ENCODE results near the gene PAPSS2. TPM values are rescaled to one million over a fixed set of nuclear protein-coding genes. Genes with fewer than 3 reads are reported as not detected.

The PAPSS2 gene
- total RNA-seq, 1 experiment from 2014 or later: 76.3 TPM

DNA sequence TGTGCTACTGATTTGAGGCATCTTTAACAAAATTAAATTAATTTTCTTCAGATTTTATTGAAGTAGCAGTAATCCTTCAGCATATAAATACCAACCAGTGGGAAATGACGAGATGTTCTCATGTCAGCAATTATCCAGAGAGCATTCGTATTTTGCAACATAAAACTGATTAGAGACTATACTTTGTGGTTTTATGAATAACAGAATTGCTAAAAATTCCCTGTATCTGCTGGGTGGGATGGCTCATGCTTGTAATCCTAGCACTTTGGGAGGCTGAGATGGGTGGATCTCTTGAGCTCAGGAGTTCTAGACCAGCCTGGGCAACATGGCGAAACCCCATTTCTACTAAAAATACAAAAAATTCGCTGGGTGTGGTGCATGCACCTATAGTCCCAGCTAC lies 101.5 kb downstream of the PAPSS2 start:
- DNase-seq (ENCODE audit: low read depth in 1 of 2, low spot score in 2 of 2): no peak

GRCh38 chr10:87761892-87762291 lies 102.2 kb downstream of the PAPSS2 start:
- H3K9me3 ChIP-seq (replicated peaks): no peaks in the 10 kb centered on the region
- H3K27me3 ChIP-seq (replicated peaks): no peaks in the 10 kb centered on the region
- DNase-seq (ENCODE audit: low read depth in 1 of 2, low spot score in 2 of 2): peak in 1 of 2 experiments; percentile 22
- H3K4me3 ChIP-seq: no peak overlapping the region
- H3K27ac ChIP-seq: no peak overlapping the region
- H3K4me1 ChIP-seq (replicated peaks): no peaks in the 10 kb centered on the region
- H3K36me3 ChIP-seq: peaks cover 31% of the 10 kb centered on the region

More for the DNA sequence above, 101.5 kb downstream of the PAPSS2 start:
- no peak overlapping the region for H3K4me3 ChIP-seq
- H3K27me3 ChIP-seq (replicated peaks): no peaks in the 10 kb centered on the region
- H3K9me3 ChIP-seq (replicated peaks): no peaks in the 10 kb centered on the region
- no peak overlapping the region for H3K27ac ChIP-seq
- no peaks in the 10 kb centered on the region for H3K4me1 ChIP-seq (replicated peaks)
- peaks cover 34% of the 10 kb centered on the region for H3K36me3 ChIP-seq

DNA sequence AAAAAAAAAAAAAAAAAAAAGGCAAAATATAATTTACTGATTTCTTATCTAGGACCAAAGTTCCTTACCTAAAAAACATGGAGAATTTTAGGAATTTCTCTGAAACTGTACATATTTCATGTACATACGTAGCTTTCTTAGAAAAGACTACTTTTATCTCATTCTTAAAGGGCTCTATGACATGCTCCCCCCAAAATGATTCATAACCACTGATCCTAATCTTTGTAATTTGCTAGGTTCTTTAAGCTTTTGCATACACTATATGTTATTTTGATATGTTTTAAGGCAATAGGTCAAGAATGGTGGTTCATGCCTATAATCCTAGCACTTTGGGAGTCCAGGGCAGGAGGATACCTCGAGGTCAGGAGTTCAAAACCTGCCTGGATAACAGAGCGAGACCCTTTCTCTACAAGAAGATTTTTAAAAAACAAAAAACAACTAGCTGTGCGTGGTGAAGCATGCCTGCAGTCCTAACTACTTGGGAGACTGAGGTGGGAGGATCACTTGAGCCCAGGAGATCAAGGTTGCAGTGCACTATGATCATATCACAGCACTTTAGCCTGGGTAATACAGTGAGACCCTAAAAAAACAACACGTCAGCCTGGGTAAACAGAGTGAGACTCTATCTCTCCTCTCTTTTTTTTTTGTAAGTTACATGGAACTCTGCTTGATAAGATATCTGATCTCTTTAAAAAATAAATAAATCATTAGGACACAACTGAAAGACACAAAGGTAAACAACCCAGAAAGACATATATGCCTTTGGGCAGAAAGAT lies 103.6 kb downstream of the PAPSS2 start:
- no peak for DNase-seq (ENCODE audit: low read depth in 1 of 2, low spot score in 2 of 2)
- H3K27ac ChIP-seq: no peak overlapping the region

GRCh38 chr10:87764072-87764934 lies 104.6 kb downstream of the PAPSS2 start:
- no peak for DNase-seq (ENCODE audit: low read depth in 1 of 2, low spot score in 2 of 2)
- no peaks in the 10 kb centered on the region for H3K9me3 ChIP-seq (replicated peaks)
- peaks cover 37% of the 10 kb centered on the region for H3K36me3 ChIP-seq
- no peak overlapping the region for H3K4me3 ChIP-seq
- H3K4me1 ChIP-seq (replicated peaks): peaks cover 8% of the 10 kb centered on the region; the same call in 1 of the 2 replicates
- H3K27me3 ChIP-seq (replicated peaks): no peaks in the 10 kb centered on the region
- H3K27ac ChIP-seq: no peak overlapping the region

More for the DNA sequence above, 103.6 kb downstream of the PAPSS2 start:
- Histone ChIP-seq H3K27me3 (replicated peaks) (no peaks in the 10 kb centered on the region), H3K4me1 (replicated peaks) (peaks cover 8% of the 10 kb centered on the region; the same call in 1 of the 2 replicates), H3K9me3 (replicated peaks) (no peaks in the 10 kb centered on the region), H3K4me3 (no peak overlapping the region), H3K36me3 (peaks cover 31% of the 10 kb centered on the region)

DNA sequence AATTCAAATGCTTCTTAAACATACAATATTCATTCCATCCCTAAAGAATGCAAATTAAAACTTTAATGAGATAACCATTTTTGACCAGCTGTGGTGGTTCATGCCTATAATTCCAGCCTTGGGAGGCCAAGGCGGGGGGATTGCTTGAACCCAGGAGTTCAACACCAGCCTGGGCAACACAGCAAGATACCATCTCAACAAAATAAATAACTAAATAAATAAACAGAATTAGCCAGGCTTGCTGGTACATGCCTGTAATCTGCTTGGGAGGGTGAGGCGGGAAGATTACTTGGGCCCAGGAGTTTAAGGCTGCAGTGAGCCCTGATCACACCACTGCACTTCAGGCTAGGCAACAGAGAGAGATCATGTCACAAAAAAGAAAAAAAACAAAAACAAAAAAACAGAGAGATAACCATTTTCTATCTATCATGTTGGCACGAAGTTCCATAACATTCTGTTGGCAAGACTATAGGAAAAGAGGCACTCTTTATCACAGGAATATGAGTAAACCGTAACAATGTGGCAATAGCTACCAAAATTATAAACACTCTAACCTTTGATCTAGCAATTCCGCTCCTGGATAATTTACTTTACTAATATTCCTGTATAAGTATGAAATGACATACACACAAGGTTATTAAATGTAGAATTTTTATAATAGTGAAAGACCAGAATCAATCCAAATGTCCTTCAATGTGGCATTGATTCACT lies 106.1 kb downstream of the PAPSS2 start:
- H3K27ac ChIP-seq: no peak overlapping the region
- H3K27me3 ChIP-seq (replicated peaks): no peaks in the 10 kb centered on the region
- H3K9me3 ChIP-seq (replicated peaks): no peaks in the 10 kb centered on the region
- H3K4me1 ChIP-seq (replicated peaks): peaks cover 8% of the 10 kb centered on the region; the same call in 1 of the 2 replicates
- peaks cover 36% of the 10 kb centered on the region for H3K36me3 ChIP-seq
- DNase-seq (ENCODE audit: low read depth in 1 of 2, low spot score in 2 of 2): no peak
- H3K4me3 ChIP-seq: no peak overlapping the region

GRCh38 chr10:87767253-87767652 lies 107.6 kb downstream of the PAPSS2 start:
- H3K4me1 ChIP-seq (replicated peaks): peaks cover 8% of the 10 kb centered on the region; the same call in 1 of the 2 replicates
- no peaks in the 10 kb centered on the region for H3K9me3 ChIP-seq (replicated peaks)
- H3K27ac ChIP-seq: no peak overlapping the region; the same call in none of the 2 replicates
- no peak overlapping the region for H3K4me3 ChIP-seq
- peak; percentile 43 to 74 for DNase-seq (ENCODE audit: low read depth in 1 of 2, low spot score in 2 of 2)
- H3K36me3 ChIP-seq: peaks cover 36% of the 10 kb centered on the region
- no peaks in the 10 kb centered on the region for H3K27me3 ChIP-seq (replicated peaks)

- H3K4me3 ChIP-seq: no peak overlapping the region
- no peak overlapping the region for H3K27ac ChIP-seq
- DNase-seq (ENCODE audit: low read depth in 1 of 2, low spot score in 2 of 2): peak in 1 of 2 experiments; percentile 20
- no peaks in the 10 kb centered on the region for H3K27me3 ChIP-seq (replicated peaks)
- H3K36me3 ChIP-seq: peaks cover 33% of the 10 kb centered on the region
- H3K4me1 ChIP-seq (replicated peaks): peaks cover 19% of the 10 kb centered on the region
- H3K9me3 ChIP-seq (replicated peaks): 0 out of 2 replicates have a peak, but pooled peaks cover 3% of the 10 kb centered on the region
These were observed 112.3 kb downstream of the PAPSS2 start for GRCh38 chr10:87771871-87772500.

GRCh38 chr10:87775766-87776165 lies 116.1 kb downstream of the PAPSS2 start:
- H3K4me1 ChIP-seq (replicated peaks): peaks cover 12% of the 10 kb centered on the region
- H3K27me3 ChIP-seq (replicated peaks): no peaks in the 10 kb centered on the region
- H3K4me3 ChIP-seq: peak overlapping the region; percentile 4; the same call in 1 of the 2 replicates
- DNase-seq (ENCODE audit: low read depth in 1 of 2, low spot score in 2 of 2): peak in 1 of 2 experiments; percentile 38
- 0 out of 2 replicates have a peak, but pooled peaks cover 3% of the 10 kb centered on the region for H3K9me3 ChIP-seq (replicated peaks)
- H3K36me3 ChIP-seq: peaks cover 16% of the 10 kb centered on the region
- H3K27ac ChIP-seq: peak overlapping the region; percentile 69

DNA sequence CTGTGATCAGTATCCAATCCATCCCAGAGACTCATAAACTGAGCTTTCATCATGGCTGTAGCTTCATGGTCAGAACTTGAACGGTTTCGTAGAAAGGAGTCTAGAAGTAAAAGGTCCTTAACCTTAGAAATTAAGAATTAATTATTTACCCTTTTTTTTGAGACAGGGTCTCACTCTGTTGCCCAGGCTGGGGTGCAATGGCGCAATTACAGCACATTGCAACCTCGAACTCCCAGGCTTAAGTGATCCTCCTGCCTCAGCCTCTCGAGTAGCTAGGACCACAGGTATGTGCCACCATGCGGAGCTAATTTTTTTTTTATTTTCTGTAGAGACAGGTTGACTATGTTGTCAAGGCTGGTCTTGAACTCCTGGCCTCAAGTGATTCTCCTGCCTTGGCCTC lies 116.7 kb downstream of the PAPSS2 start:
- Histone ChIP-seq H3K27ac (peak overlapping the region; percentile 69; the same call in 1 of the 2 replicates), H3K36me3 (peaks cover 17% of the 10 kb centered on the region)

DNA sequence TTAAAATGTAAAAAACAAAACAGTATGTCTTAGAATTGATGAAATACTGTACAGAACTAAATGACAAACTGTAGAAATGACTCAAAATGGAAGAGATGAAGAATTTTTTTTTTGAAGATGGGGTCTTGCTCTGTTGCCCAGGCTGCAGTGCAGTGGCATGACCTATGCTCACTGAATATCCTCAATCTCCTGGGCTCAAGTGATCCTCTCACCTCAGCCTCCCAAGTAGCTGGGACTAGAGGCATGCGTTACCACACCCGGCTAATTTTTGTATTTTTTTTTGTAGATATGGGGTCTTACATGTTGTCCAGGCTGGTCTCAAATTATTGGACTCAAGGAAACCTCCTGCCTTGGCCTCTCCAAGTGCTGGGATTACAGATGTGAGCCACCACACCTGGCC lies 121.9 kb downstream of the PAPSS2 start:
- no peak overlapping the region for H3K4me3 ChIP-seq
- no peak for DNase-seq (ENCODE audit: low read depth in 1 of 2, low spot score in 2 of 2)
- peaks cover 19% of the 10 kb centered on the region for H3K36me3 ChIP-seq
- H3K4me1 ChIP-seq (replicated peaks): peaks cover under 1% of the 10 kb centered on the region
- H3K27me3 ChIP-seq (replicated peaks): no peaks in the 10 kb centered on the region
- H3K9me3 ChIP-seq (replicated peaks): no peaks in the 10 kb centered on the region
- no peak overlapping the region for H3K27ac ChIP-seq

More for the DNA sequence above, 116.7 kb downstream of the PAPSS2 start:
- 0 out of 2 replicates have a peak, but pooled peaks cover 3% of the 10 kb centered on the region for H3K9me3 ChIP-seq (replicated peaks)
- H3K4me1 ChIP-seq (replicated peaks): peaks cover 12% of the 10 kb centered on the region
- no peak overlapping the region for H3K4me3 ChIP-seq
- no peak for DNase-seq (ENCODE audit: low read depth in 1 of 2, low spot score in 2 of 2)
- no peaks in the 10 kb centered on the region for H3K27me3 ChIP-seq (replicated peaks)

DNA sequence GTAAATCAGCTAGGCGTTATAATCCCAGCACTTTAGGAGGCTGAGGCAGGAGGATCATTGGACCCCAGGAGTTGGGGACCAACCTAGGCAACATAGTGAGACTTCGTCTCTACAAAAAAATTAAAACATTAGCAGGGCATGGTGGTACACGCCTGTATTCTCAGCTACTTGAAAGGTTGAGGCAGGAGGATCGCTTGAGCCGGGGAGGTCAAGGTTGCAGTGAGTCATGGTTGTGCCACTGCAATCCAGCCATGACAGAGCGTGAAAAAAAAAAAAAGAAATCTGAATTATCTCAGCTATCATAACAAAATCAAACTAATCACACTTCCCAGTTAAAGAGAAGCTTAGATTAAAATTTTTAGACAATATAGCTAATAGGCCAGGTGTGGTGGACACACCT lies 123.0 kb downstream of the PAPSS2 start:
- no peak overlapping the region for H3K27ac ChIP-seq
- H3K9me3 ChIP-seq (replicated peaks): no peaks in the 10 kb centered on the region
- peaks cover 20% of the 10 kb centered on the region for H3K36me3 ChIP-seq
- no peak overlapping the region for H3K4me3 ChIP-seq
- H3K27me3 ChIP-seq (replicated peaks): no peaks in the 10 kb centered on the region
- H3K4me1 ChIP-seq (replicated peaks): no peaks in the 10 kb centered on the region
- DNase-seq (ENCODE audit: low read depth in 1 of 2, low spot score in 2 of 2): no peak

DNA sequence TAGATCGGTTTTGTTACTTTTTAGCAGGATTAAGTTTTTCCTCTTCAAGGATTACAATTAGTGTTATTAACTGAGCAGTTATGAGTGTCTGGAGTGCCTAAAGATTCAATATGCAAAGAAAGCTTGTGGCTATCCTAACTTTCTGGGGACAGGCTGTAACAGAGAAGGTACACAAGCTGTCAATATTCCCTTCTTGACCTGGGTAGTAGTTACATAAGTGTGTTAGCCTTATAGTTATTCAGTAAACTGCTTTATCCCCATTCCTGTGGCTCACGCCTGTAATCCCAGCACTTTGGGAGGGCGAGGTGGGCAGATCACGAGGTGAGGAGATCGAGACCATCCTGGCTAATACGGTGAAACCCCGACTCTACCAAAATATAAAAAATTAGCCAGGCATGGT lies 126.7 kb downstream of the PAPSS2 start:
- no peaks in the 10 kb centered on the region for H3K9me3 ChIP-seq (replicated peaks)
- no peaks in the 10 kb centered on the region for H3K4me1 ChIP-seq (replicated peaks)
- no peak overlapping the region for H3K4me3 ChIP-seq
- no peak for DNase-seq (ENCODE audit: low read depth in 1 of 2, low spot score in 2 of 2)
- H3K27ac ChIP-seq: no peak overlapping the region
- H3K36me3 ChIP-seq: peaks cover 36% of the 10 kb centered on the region
- no peaks in the 10 kb centered on the region for H3K27me3 ChIP-seq (replicated peaks)

GRCh38 chr10:87790185-87790584 lies 130.5 kb downstream of the PAPSS2 start:
- no peak for DNase-seq (ENCODE audit: low read depth in 1 of 2, low spot score in 2 of 2)
- H3K36me3 ChIP-seq: peaks cover 44% of the 10 kb centered on the region
- no peak overlapping the region for H3K4me3 ChIP-seq
- no peak overlapping the region for H3K27ac ChIP-seq
- no peaks in the 10 kb centered on the region for H3K27me3 ChIP-seq (replicated peaks)
- H3K4me1 ChIP-seq (replicated peaks): no peaks in the 10 kb centered on the region
- no peaks in the 10 kb centered on the region for H3K9me3 ChIP-seq (replicated peaks)
